ENCODE results near the gene GPC6.
"Not testable (repeated sequence)": the region's sequence is repeated elsewhere in the genome, so short reads cannot be mapped to it uniquely, and the experiment has no call there.

The GPC6 gene

DNA sequence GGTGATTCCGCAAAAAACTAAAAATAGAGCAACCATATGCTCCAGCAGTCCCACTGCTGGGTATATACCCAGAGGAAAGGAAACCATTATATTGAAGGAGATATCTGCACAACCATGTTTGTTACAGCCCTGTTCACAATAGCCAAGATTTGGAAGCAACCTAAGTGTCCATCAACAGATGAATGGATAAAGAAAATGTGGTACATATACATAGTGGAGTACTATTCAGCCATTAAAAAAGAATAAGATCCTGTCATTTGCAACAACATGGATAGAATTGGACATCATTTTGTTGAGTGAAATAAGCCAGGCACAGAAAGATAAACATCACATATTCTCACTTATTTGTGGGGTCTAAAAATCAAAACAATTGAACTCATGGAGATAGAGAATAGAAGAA is 97.3 kb downstream of the GPC6 start:
- not testable (repeated sequence) for DNase-seq (ENCODE audit: low spot score)

DNA sequence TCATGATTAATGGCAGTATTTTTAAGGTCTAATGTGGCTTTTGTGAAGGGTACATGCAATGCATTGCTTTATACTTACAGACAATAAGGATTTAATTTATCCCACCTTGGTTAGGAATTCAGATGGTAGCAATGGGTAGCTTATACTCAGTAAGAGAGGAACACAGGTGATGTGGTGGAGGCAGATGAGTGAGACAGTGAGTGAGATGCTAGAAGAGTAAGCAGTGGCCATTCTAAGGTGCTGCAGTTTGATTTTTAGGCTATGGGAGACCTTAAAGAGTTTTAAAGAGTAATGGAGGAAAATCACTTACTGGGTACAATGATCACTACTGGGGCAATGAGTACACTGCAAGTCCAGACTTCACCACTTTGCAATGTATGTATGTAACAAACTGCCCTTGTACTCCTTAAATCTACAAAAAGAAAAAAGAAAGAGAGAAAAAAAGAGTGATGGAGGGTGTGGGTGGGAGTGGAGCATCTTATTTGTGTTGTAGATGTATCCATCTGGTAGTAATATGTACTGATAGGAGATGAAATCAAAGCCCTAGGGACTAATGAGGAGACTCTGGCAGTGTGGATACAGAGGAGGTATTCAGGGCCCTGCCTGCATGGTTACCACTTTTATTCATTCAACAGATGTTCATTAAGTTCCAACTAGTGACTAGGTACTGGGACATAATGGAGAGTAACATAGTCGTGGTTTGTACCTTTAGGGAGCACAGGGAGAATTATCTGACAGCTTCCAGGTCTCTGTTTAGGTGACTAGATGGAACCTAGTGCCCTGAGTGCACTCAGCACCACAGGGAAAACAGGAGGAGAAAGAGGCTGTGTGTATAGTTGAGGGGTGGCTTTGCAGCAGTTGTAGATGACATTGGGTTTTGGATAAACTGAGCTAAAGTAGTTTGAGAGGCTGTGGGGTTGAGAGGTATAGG is 99.0 kb downstream of the GPC6 start:
- DNase-seq (ENCODE audit: low spot score): no peak

DNA sequence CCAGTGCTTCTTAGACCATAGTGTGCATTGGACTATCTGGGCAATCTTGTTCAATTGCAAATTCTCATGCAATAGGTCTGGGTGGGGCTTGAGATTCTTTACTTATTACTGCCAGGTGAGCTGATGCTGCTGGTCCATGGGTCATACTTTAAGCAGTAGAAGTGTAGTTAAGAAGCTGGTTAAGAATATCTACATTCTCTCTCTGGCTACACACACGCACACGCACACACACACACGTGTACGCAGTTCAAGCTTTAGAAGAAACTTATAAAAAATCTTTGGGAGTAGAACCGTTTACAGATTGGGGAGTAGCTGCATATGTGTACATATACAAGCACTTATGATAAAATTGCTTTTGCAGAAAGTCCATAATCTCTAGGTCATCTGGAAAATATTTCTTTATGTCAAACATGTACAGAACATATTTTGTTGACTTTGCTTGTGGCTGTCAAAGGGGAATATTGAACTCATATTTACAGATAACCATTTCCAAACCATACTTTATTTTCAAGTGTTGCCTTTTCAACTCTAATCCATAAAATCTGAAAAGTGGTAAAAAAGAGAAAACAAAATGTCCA is 99.7 kb downstream of the GPC6 start:
- no peak for DNase-seq (ENCODE audit: low spot score)

DNA sequence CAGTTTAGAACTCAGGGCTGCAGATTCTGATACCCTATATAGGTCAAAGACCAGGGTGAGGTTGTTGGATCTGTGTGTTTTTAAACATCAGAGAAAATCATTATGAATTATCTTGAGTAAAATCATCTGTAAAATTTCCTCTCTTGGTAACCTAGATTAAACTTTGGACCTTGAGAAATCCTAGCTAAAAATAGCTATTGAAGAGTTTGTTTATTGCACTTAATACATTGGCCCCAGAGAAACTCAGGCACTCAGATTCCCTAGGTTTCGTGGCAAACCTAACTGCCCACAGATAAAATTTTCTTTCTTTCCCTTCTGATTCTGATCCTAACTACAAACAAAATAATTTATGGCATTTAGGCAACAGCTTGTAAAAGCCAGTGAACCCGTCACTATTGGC is 102.3 kb downstream of the GPC6 start:
- DNase-seq (ENCODE audit: low spot score): no peak

DNA sequence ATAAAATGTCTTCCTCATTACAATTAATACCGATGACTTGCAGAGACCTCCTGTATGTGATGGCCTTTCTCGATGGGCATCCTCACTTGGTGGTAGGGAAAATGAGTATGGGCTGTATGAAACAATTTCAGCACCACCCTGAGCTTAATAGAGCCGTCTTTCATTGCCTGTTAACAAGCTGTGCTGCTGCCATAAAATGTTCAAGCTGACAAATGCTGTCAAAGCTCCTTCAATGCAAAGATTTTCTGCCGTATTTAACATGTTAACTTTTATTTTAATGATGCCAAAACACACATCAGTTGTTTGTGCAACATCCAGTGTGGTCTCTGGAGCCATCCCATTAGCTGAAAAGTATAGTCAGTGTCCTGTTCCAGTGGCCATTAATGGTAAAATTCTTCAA is 110.1 kb downstream of the GPC6 start:
- DNase-seq (ENCODE audit: low spot score): no peak

DNA sequence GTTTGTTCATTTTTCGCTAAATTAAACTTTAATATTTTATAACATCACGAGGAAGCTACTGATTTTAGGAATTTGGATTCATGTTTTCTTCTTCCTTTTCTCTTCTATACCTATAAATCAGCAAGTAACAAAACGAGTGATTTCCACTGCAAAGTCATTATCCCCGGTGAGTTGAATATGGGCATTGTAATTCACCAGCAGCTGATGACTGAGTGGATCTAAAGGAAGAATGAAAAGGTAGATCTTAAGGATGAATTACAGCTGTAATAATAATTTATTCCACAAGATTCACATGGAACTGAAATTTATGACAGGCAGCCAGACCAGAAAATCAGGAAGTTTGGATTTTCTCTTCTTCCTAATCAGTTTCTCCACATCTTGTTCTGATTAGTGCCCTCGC is 111.4 kb downstream of the GPC6 start:
- no peak for DNase-seq (ENCODE audit: low spot score)

DNA sequence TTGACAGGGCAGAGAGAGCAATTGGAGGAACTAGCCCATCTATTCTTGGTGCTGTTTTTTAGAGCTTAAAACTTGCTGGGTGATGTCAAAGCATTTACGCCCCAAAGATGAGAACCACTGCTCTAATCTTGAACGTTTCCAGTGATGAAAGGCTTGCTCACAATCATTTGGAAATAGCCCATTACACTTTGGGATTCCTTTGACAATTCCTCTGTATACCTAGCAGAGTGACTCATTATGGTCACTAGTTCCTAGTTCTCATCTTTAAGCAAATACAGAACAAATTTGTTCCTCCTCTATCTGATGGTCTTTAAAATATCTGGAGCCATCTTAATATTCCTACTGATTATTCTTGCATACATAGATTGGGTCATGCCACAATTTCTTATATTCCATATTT is 112.3 kb downstream of the GPC6 start:
- no peak for DNase-seq (ENCODE audit: low spot score)

DNA sequence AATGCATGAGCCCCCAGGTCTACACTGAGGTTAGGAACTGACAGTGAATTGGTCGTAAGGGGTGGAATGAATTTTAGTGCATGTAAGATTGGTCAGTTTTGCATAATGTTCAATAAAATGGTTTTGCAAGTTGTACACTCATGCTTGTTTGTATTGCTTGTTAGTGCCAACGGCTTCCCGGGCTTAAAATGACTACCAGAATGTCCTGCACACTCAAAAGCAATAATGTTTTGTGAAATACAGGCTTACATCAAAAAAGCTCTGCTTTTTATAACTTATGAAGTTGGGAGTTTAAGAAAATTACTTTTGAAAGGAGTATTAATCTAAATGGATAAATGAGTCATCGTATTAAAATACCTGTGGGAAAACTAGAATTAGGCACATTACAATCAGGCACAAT is 112.9 kb downstream of the GPC6 start:
- DNase-seq (ENCODE audit: low spot score): no peak

DNA sequence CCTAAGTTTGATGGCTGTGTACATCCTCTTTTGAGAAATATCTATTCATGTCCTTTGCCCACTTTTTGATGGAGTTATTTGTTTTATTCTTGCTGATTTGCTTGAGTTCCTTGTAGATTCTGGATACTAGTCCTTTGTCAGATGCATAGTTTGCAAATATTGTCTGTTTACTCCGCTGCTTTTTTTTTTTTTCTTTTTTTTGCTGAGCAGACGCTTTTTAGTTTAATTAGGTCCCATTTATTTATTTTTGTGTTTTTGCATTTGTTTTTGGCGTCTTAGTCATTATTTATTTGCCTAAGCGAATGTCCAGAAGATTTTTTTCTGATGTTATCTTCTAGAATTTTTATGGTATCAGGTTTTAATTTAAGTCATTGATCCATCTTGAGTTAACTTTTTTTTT is 114.9 kb downstream of the GPC6 start:
- DNase-seq (ENCODE audit: low spot score): no peak

DNA sequence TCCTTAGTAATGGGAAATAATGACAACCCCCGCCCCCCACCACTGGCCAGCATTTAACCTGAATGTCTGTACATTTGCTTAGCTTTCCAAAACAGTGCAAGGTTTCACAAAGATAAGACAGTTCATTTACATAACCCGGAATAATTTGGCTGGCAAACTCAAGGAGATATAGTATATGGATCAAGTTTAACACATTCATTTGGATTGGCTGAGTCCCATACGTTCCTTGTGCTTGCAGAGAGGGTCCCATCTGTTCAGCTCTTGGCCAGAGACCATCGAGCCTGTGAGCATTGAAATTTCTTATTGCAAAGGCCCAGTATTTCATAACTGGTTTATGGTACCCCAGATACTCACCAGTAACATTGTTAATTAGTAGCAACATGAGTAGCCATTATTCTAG is 116.5 kb downstream of the GPC6 start:
- no peak for DNase-seq (ENCODE audit: low spot score)

DNA sequence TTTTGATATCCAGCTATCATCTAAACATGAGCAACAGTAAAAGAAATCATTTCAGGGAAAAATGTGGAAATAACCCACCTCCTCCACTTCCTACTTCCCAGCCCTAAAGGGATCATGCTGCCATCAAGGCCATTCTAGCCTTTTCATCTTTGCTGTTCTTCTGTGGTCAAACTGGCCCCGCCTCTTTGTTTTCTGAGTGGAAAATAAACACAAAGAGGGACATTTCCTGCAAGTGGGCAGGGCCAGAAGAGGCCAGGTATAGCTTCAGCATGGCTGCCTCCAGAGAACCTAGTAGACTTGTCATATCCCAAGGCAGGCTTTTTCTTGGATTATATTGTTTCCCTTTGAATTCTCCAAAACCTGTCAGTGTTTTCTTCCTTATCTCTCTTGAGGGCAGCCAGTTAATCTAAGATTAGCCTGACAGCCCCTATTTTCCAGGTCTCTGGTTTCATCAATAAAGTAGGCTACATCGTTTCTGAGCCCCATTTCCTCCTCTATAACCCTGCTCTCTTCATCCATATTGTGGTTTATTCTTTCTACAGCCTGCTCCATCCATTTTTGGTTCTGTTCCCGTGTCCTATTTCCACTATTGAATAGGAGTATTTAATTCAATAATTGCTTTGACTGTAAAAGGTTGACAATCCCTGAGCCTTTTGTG is 117.6 kb downstream of the GPC6 start:
- no peak for DNase-seq (ENCODE audit: low spot score)

DNA sequence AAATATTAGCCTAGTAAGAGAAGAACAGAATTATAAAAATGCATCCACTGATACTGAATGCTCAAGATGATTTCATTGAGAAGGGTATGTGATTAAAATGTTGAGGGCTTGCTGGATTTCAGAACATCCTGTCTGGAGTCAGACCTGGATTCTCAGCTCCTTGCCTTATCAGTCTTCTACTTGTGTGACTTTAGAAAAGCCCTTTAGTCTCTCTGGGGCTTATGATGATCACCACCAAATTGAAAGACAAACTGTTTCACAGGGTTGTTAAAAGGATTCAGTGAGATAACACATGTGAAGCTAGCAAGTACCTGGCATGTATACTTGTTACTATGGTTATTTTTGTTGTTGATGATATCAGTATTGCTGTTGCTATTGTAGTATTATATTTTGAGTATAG is 118.4 kb downstream of the GPC6 start:
- no peak for DNase-seq (ENCODE audit: low spot score)

DNA sequence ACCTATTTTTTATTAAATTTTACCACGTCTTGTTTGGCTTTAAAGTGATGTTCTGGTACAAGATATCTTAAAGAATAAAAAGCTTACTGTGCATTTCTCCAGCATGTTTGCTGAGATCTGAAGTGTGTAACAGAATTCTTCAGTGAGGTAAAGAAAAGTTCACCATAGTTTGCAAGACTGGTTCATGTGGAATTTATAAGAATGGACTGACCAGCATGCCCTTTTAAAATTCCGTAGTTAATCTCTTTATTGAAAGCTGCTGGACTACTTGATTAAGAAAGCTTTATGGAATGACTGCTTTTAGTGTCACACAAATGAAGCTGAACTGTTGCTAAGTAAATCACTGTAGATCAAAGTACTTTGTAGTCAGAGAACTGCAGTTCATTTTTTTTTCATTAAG is 119.2 kb downstream of the GPC6 start:
- DNase-seq (ENCODE audit: low spot score): no peak

DNA sequence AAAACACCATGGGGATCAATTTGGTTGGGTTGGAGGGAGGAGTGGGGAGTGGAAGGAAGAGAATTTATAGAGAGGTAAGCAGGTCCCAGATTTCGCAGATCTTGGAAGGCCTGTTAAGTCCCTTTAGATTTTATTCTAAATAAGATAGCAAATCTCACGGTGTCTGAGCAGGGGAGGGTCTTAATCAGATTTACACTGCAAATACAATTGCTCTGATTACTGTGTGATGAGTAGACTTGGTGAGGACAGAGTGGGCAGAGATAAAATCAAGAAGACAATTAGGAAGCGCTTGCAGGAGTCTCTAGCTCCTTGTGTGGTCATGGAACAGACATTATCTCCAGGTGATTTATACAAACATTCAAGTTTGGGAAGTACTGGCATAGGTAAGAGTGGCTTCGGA is 126.0 kb downstream of the GPC6 start:
- no peak for DNase-seq (ENCODE audit: low spot score)

DNA sequence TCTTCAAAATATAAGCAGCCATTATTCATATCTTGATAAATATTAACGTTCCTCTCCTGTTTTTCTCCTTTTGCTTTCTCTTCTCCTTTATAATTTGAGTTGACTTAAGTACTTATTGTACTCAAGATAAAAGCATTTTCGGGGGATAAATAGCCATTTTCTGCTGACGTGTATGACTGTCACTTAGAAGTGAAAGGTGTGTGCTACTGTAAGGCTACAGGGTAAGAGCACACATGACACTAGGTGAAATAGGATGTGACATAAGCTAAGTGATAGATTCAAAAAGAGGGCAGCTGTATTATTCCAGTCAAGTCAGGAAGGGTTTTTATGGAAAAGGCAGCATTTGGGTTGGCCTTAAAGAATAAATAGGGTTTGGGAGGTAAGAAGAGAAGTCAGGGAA is 128.5 kb downstream of the GPC6 start:
- DNase-seq (ENCODE audit: low spot score): no peak

DNA sequence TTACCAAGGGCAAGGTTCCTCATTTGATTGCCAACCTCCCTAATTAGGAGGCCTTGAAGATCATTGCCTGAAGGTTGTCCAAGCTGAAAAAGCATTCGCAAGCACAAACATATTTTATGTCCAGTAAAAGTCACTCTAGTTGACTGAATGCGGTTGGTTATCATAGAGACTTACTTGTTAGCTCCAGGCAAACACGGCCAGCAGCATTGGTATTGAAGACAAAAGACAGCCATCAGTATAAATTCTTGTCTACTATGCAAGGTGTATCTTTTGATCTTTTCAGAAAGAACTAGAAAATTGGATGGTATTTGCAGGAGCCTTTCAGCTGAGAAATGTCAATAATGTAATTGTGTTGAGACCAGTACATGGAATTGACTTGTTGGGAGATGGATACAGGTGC is 129.9 kb downstream of the GPC6 start:
- no peak for DNase-seq (ENCODE audit: low spot score)

DNA sequence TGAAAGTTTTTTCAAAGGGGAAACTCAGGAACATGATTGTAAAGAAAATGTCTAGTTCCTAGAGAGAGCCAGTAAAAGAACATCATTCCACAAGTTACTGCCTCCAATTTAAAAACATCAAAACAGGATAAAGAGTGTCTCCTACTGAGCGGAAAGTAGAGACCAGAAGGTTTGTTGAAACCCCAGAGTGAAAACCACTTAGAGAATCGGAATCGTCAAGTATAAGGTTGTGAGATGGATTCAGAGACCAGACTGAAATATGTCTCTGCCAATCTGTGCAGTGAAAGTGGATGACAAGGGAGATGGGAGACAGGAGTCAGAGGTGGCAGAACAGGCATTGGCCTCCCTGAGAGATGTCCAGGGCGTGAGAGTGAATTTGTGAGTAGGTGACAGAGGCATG is 133.4 kb downstream of the GPC6 start:
- DNase-seq (ENCODE audit: low spot score): no peak

DNA sequence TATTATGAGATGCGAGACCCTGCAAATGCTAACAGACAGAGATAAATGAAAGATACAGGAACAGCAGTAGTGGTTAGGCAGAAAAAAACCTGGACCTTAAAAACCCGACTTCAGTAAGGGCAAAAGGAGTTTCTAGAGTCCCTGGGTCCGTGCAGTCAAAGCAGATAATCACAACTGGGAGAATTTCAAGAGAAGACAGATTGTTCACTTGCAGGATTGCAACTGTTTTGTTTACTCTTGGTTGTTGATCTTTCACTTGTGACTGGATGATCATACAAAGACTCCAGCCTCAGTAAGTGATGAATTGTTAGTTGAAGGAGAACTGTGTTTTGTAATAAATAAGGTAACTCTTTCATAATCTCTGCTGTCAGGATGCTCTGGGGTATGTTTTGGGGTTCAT is 135.1 kb downstream of the GPC6 start:
- no peak for DNase-seq (ENCODE audit: low spot score)

DNA sequence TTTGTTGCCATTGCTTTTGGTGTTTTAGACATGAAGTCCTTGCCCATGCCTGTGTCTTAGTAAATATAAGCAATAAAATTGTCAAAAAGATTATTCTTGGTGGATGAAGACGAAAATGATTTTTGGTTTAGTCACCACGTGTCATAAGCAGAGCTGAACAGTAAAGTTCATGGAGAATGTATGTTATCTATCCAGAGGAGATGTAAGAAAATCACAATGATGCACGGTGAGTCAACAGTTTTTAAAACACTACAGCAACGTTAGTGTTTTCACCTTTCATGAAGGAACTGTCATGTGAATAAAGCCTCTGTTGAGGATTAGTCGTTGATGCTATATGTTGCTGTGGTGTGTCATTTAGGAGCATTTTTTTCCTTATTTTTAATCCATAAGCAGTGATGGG is 137.6 kb downstream of the GPC6 start:
- DNase-seq (ENCODE audit: low spot score): no peak

DNA sequence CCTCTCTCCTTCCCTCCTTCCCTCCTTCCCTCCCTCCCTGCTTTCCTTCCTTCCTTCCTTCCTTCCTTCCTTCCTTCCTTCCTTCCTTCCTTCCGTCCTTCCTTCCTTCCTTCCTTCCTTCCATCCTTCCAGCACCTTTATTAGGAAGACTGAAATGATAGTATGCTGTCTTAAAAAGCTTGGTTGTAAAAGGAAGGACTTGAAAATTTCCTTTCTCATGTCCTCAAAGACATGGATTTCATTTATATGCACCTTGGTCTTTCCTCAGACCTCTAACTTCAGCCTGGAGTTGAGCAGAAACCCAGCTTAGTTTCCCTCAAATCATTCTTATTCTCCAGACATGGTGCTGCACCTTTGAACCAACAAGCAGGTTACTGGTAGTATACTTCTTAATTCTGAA is 141.7 kb downstream of the GPC6 start:
- no peak for DNase-seq (ENCODE audit: low spot score)

DNA sequence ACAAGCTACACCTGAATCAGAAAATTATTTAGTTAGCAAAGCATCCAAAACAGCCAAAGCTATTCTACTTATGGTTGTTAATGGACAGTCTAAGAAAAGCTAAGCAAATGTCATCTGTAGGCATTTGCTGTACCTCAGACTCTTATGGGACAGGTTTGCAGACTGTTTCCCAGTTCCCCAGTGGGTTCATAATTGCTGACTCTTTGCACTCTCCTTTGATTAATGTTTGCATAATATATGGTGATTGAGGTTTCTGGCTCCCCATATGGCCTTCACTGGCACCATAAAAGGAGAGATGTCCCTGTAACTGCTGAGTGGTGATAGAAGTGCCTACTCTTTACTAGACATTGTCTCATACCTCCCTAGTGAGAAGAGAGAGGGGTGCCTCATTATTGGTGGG is 142.1 kb downstream of the GPC6 start:
- DNase-seq (ENCODE audit: low spot score): no peak

DNA sequence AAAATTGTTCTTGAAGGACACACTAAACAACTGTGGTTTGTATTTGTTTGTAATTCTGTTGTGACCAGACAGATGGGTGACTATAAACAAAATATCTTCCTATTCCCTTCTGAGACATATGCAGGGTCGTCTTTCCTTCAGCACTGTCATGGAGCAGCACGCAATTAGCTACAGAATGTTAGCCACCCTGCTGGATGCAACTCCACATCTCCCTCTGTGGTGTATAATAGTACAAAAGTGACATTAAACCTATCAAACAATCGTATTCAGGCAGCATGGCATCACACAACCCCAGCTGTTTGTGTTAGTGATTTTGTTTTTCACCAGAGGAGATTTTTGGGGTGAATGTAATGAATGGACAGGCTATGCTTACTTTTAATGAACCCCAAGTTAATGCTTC is 146.2 kb downstream of the GPC6 start:
- no peak for DNase-seq (ENCODE audit: low spot score)

DNA sequence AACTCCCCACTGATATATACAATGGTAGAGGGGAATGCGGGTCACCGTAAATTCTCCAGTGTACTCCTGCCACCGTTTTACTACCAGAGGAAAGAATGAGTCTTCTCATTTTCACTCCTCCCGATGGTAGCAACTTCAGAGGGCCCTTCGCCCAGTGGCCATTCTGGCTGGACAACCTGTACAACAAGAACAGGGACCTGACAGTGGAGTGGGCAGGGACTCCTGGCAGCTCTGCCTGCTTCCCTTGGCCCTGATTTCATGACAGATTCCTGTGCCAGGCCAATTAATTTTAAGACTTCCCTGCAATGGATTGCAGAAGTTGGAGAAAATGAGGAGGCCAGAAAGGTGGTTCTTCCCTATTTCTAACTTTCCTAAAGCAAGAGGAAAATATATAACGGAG is 148.9 kb downstream of the GPC6 start:
- no peak for DNase-seq (ENCODE audit: low spot score)

All from AG20443 (cell line).